ENCODE measurements around the gene ENOX2.
A peak's percentile ranks its signal among the peaks of the same experiment; 100 is the strongest.

ENOX2 gene

DNA sequence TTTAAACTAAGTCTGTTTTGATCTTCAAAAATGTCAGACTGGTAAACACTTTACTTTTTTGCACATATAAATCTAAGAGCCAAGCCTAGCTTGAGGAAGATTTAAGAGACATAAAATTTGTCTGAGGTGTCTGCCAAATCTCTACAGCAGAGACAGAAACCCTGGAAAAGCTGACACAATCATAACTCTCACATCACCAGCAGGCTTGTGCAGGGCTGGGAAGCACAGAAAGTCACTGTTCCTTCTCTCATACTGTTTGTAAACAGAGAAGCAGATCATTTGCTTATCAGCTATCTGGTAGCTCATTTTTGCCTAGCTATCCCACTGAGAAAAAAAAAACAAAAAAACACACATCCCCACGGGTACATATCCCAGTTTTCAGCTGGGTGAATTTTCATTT, 7.0 kb downstream of the ENOX2 start:
- Histone ChIP-seq H3K4me3 (no peak overlapping the region), H3K27ac (peak overlapping the region in 1 of 2 donors; percentile 68)
- DNase-seq (ENCODE audit: low spot score): no peak
- TF ChIP-seq, protein P1, sequence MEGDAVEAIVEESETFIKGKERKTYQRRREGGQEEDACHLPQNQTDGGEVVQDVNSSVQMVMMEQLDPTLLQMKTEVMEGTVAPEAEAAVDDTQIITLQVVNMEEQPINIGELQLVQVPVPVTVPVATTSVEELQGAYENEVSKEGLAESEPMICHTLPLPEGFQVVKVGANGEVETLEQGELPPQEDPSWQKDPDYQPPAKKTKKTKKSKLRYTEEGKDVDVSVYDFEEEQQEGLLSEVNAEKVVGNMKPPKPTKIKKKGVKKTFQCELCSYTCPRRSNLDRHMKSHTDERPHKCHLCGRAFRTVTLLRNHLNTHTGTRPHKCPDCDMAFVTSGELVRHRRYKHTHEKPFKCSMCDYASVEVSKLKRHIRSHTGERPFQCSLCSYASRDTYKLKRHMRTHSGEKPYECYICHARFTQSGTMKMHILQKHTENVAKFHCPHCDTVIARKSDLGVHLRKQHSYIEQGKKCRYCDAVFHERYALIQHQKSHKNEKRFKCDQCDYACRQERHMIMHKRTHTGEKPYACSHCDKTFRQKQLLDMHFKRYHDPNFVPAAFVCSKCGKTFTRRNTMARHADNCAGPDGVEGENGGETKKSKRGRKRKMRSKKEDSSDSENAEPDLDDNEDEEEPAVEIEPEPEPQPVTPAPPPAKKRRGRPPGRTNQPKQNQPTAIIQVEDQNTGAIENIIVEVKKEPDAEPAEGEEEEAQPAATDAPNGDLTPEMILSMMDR (IDR thresholded peaks at IDR 0.05): no peak

DNA sequence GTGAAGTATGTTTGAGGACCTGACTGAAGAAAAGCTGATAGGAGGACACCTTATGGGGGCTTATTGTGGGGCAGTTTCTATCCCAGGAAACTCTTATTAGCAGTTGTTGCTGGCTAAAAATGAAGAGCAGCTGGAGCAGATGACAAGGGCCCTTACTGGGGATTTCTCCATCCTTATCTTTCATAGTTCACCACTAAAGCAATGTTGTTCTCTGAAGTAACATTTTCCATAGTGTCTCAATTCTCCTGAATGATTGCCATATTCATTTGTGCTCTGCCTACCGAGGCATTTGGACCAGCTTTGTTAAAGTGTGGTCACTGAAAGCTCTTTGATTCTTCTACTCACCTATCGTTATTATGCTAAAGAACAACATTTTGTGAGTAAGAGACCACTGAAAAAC, 7.7 kb downstream of the ENOX2 start:
- TF ChIP-seq, protein P1 (IDR thresholded peaks at IDR 0.05): no peak
- no peak for DNase-seq (ENCODE audit: low spot score)
- Histone ChIP-seq H3K4me3 (no peak overlapping the region), H3K27ac (peak overlapping the region; percentile 32 to 68)

DNA sequence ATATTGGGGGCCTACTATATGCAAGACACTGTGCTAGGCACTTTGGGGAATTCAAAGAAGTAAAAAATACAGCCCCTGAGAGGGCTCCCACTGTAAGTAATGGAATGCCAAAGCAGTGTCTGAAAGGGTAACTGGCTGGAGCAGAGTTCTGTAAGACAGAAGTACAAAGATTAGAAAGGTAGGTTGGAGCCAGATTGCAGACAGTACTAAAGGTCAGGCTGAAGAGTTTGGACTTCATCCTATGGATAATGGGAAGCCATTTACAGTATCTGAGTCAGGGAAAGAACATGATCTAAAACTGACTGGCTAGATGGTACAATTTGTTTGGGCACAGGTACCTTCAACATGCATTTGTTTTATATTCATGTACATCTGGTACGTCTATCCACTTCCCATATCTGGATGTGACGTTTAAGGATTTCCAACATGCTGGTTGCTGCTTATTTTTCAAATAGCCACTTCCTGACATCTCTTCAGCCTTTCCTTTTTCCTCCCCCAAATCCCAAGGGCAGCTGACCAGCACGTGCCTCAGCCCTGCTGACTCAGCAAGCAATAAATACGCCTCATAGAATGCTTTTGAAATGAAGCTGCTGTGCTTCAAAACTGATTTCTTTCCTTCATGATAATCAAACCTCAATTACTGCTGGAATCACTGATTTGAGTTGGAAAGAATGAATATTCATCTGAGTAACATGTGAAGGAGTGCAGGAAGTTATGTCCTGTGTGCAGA, 9.5 kb downstream of the ENOX2 start:
- H3K4me3 ChIP-seq: no peak overlapping the region
- DNase-seq (ENCODE audit: low spot score): no peak
- H3K27ac ChIP-seq: no peak overlapping the region
- TF ChIP-seq, protein P1 (IDR thresholded peaks at IDR 0.05): no peak

DNA sequence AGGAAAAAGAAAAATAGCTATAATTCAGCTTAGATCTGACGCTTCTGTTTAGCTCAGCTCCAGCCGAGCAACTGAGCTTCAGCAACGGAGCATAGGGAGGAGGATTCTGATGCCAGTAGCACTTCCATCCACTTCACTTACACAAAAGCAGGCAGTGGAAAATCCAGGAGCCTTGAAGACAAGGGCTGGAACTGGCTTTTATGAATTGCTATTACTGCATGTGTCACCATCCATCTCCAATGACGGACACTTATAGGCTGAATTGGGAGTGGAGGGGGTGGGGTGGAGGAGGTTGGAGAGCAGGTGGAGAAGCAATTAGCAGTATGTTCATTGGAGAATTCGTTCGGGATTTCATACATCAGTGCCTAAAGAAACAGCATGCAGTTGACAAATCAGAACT, 15.6 kb downstream of the ENOX2 start:
- TF ChIP-seq, protein P1 (IDR thresholded peaks at IDR 0.05): no peak
- Histone ChIP-seq H3K27ac (peak overlapping the region in 1 of 2 donors; percentile 6), H3K4me3 (peak overlapping the region; percentile 49)
- no peak for DNase-seq (ENCODE audit: low spot score)

DNA sequence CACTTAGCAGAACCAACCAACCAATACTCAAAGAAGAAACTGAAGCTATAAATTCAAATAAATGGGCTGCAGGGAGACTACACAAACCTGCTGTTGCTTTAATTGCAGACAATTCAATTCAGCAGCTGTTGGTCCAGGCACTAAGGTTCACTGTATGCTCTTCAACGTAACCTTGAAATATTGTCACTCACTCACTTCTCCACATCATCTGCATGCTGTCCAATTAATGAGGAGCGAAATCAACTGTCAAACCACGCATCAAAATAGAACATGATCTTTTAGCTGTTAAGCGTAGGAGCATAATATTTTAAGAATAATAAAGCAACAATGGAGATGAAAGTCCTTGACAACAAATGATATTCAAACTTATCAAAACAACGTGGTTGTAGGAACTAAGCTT, 17.0 kb downstream of the ENOX2 start:
- TF ChIP-seq, protein P1 (IDR thresholded peaks at IDR 0.05): no peak
- no peak for DNase-seq (ENCODE audit: low spot score)
- no peak overlapping the region for H3K27ac ChIP-seq
- peak overlapping the region; percentile 49 for H3K4me3 ChIP-seq

DNA sequence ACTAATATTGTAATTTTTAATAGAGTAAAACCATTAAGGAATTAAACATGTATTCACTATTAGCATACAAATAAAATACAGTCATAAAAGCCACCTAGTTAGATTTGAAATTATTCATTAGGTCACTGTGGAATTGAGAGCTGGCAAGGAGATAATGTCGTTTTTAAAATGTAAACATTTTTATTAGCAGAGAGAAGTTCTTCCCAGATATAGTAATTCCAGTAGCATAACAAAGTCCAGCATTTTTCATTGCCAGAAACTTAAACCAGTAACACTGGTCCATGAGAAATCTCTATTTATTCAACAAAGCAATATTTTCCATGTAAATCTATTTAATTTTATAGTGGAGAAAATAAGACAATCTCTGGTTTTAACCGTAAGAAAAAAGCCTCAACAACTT, 17.5 kb downstream of the ENOX2 start:
- H3K4me3 ChIP-seq: peak overlapping the region; percentile 49
- H3K27ac ChIP-seq: no peak overlapping the region
- TF ChIP-seq, protein P1 (IDR thresholded peaks at IDR 0.05): no peak
- DNase-seq (ENCODE audit: low spot score): no peak

DNA sequence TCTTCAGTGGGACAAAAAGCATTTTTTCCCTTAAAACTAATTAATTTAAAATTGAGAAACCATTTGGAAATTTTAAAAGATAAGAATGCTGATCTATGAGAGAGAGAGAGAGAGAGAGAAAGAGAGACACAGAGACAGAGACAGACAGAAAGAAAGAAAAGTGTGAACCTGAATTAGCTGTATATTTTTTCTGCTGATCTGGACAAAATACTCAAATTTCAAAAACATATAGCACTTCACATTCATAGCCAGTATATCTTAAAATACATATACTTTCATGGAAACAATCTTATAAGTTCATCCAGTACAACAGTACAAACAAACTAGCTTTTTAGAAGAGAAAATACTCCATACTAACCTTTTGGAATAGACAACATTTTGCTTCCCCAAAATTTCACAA, 18.4 kb downstream of the ENOX2 start:
- DNase-seq (ENCODE audit: low spot score): no peak
- Histone ChIP-seq H3K4me3 (no peak overlapping the region), H3K27ac (peak overlapping the region in 1 of 2 donors; percentile 51)
- TF ChIP-seq, protein P1 (IDR thresholded peaks at IDR 0.05): no peak
